Gastrocnemius medialis (tissue), 4 donors: ENCODE measurements around the gene MAT1A. TPM values are rescaled to one million over a fixed set of nuclear protein-coding genes. Genes with fewer than 3 reads are reported as not detected.

Experiments
- ATAC-seq, 2 donors: fragments of 150-250 bp; one replicate each; pipeline ENCODE4 v1.9.1; 2016
- DNase-seq, 2 donors: peaks; one replicate each; pipeline ENCODE4 v3.0.0-alpha.2; 2019
- H3K27ac ChIP-seq, 4 donors: fragments of 200-600 bp; sonication (generic); 1 replicate in 1 of 4; 2 replicates in 3 of 4; pipeline ENCODE4 v1.5.1; 2016 to 2018; ENCODE audit warnings: mild to moderate bottlenecking in 2 of 4, moderate library complexity in 1 of 4
- H3K27me3 ChIP-seq, 3 donors: fragments of 200-600 bp; sonication (generic) in 2 of 3; 1 replicate in 1 of 3; 2 replicates in 2 of 3; pipeline versions ENCODE4 v1.5.1 to v1.6.0; 2016 to 2019; ENCODE audit warnings: mild to moderate bottlenecking in 1 of 3, moderate library complexity in 1 of 3
- H3K36me3 ChIP-seq, 2 donors: fragments of 200-600 bp; sonication (generic) in 1 of 2; one replicate each; pipeline ENCODE4 v1.5.1; 2017 to 2018
- H3K4me1 ChIP-seq, 2 donors: fragments of 200-600 bp; sonication (generic) in 1 of 2; one replicate each; pipeline ENCODE4 v1.5.1; 2016 to 2017; ENCODE audit warnings: mild to moderate bottlenecking in 2 of 2
- H3K4me3 ChIP-seq, 4 donors: fragments of 200-600 bp; sonication (generic) in 3 of 4; 1 replicate in 1 of 4; 2 replicates in 3 of 4; pipeline ENCODE4 v1.5.1; 2016 to 2019; ENCODE audit warnings: mild to moderate bottlenecking in 2 of 4
- H3K9me3 ChIP-seq, 3 donors: fragments of 200-600 bp; sonication (generic) in 2 of 3; 1 replicate in 1 of 3; 2 replicates in 2 of 3; pipeline ENCODE4 v1.5.1; 2016 to 2019
- CTCF ChIP-seq, 5 experiments: fragments of 450-650 bp in 3 of 5; fragments of 200-600 bp in 2 of 5; sonication (generic) in 2 of 5; IDR thresholded peaks in 4 of 5; conservative IDR thresholded peaks in 1 of 5; 1 replicate in 4 of 5; 2 replicates in 1 of 5; pipeline ENCODE4 v1.5.1; 2016 to 2019; ENCODE audit warnings: antibody characterized with exemption in 5 of 5, mild to moderate bottlenecking in 3 of 5, moderate library complexity in 3 of 5
- POLR2A ChIP-seq, 2 donors: fragments of 450-650 bp; IDR thresholded peaks; one replicate each; pipeline ENCODE4 v1.6.1; 2017; ENCODE audit warnings: antibody characterized with exemption in 2 of 2, mild to moderate bottlenecking in 2 of 2, moderate library complexity in 2 of 2
- in situ Hi-C, 4 donors: fragments of 200-750 bp; cut with MboI; loops; one replicate each; pipeline versions ENCODE4 v1.15.0 to v1.8.0; 2017; ENCODE audit warnings: low sequenced_read_pairs in 4 of 4
- intact Hi-C: fragments of 100-400 bp; cut with DNase I; formaldehyde crosslinking; loops from one replicate; pipeline ENCODE4 v1.15.1; 2023; ENCODE audit warnings: low total_unique reads
- total RNA-seq, 4 donors: library from RNA; depleted of rRNA; stranded (reverse); fragments of >200 nt; gene quantifications; one replicate each; pipeline versions ENCODE4 v1.1.0 to v1.2.3, GENCODE V29; 2016

Gene MAT1A
- total RNA-seq, 4 donors from 2014 or later: 1.3 to 1.8 TPM; not detected in 2

GRCh38 chr10:80323311-80323710, 33.9 kb upstream of the MAT1A start:
- no peaks in the 10 kb centered on the region for H3K4me1 ChIP-seq
- no peaks in the 10 kb centered on the region for H3K27me3 ChIP-seq
- no peak overlapping the region for H3K27ac ChIP-seq
- H3K4me3 ChIP-seq: no peak overlapping the region
- intact Hi-C loops: no loop called here
- ATAC-seq (no peak), DNase-seq (no peak)
- no peak for TF ChIP-seq CTCF (IDR thresholded peaks at IDR 0.05 in 4 of 5, conservative IDR thresholded peaks at IDR 0.05 in 1 of 5)
- TF ChIP-seq POLR2A (IDR thresholded peaks at IDR 0.05): no peak
- in situ Hi-C loops: no loop called here
- H3K9me3 ChIP-seq: no peaks in the 10 kb centered on the region
- no peaks in the 10 kb centered on the region for H3K36me3 ChIP-seq

GRCh38 chr10:80322711-80323110, 33.3 kb upstream of the MAT1A start:
- Histone ChIP-seq H3K9me3 (no peaks in the 10 kb centered on the region), H3K4me1 (no peaks in the 10 kb centered on the region), H3K27ac (no peak overlapping the region), H3K27me3 (no peaks in the 10 kb centered on the region), H3K36me3 (no peaks in the 10 kb centered on the region), H3K4me3 (no peak overlapping the region)
- no peak for DNase-seq
- intact Hi-C loops: no loop called here
- no peak for TF ChIP-seq CTCF (IDR thresholded peaks at IDR 0.05 in 4 of 5, conservative IDR thresholded peaks at IDR 0.05 in 1 of 5)
- no peak for TF ChIP-seq POLR2A (IDR thresholded peaks at IDR 0.05)
- no peak for ATAC-seq
- in situ Hi-C loops: no loop called here

DNA sequence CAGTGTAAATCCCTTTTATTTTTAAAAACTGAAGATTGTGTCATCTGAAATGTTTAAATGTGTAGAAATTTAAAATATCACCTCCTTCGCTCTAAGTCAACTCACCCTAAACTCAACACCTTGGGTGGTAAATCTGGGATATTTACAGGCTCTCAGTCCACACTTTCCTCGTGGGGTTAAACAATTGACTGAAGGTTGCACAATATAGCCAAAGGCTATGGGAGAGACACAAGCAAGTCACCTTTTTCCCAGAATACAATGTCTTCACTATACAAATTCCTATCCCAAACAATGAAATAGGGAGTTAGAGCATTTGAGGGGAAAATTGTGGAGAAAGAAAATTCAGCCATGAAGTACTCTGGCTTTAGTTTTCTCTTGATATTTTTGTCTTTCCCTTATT, 32.7 kb upstream of the MAT1A start:
- Histone ChIP-seq H3K27ac (no peak overlapping the region), H3K27me3 (no peaks in the 10 kb centered on the region), H3K4me3 (no peak overlapping the region), H3K9me3 (no peaks in the 10 kb centered on the region), H3K36me3 (no peaks in the 10 kb centered on the region), H3K4me1 (no peaks in the 10 kb centered on the region)
- intact Hi-C loops (no loop called here), in situ Hi-C loops (no loop called here)
- TF ChIP-seq CTCF (IDR thresholded peaks at IDR 0.05 in 4 of 5, conservative IDR thresholded peaks at IDR 0.05 in 1 of 5): no peak
- no peak for TF ChIP-seq POLR2A (IDR thresholded peaks at IDR 0.05)
- DNase-seq (no peak), ATAC-seq (no peak)

- H3K36me3 ChIP-seq: no peaks in the 10 kb centered on the region
- DNase-seq: no peak
- H3K9me3 ChIP-seq: no peaks in the 10 kb centered on the region
- no peaks in the 10 kb centered on the region for H3K27me3 ChIP-seq
- ATAC-seq: no peak
- H3K4me1 ChIP-seq: no peaks in the 10 kb centered on the region
- no peak overlapping the region for H3K4me3 ChIP-seq
- intact Hi-C loops (no loop called here), in situ Hi-C loops (no loop called here)
- TF ChIP-seq POLR2A (IDR thresholded peaks at IDR 0.05) (no peak), CTCF (IDR thresholded peaks at IDR 0.05 in 4 of 5, conservative IDR thresholded peaks at IDR 0.05 in 1 of 5) (no peak)
- H3K27ac ChIP-seq: no peak overlapping the region
Measured at GRCh38 chr10:80321183-80321582, 31.7 kb upstream of the MAT1A start.

DNA sequence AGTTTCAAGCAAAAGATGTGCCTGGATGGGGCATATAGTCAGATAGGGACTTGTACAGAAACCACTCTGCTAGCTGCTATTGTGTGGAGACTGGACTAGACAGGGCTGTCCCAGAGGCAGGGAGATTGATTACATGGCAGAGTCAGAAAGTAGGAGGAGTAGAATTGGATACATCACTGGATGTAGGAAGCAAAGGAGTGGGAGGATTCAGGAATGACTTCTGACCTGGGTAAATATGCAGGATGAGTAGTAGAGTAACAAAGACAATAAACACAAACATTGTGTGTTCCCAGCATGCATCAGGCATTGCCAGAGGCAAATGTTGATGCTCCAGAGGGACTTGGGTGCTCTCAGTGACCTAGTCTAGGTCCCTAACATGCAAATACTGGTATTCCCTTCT, 30.9 kb upstream of the MAT1A start:
- intact Hi-C loops (no loop called here), in situ Hi-C loops (no loop called here)
- no peaks in the 10 kb centered on the region for H3K9me3 ChIP-seq
- H3K4me3 ChIP-seq: no peak overlapping the region
- H3K27ac ChIP-seq: no peak overlapping the region
- TF ChIP-seq POLR2A (IDR thresholded peaks at IDR 0.05) (no peak), CTCF (IDR thresholded peaks at IDR 0.05 in 4 of 5, conservative IDR thresholded peaks at IDR 0.05 in 1 of 5) (no peak)
- no peaks in the 10 kb centered on the region for H3K27me3 ChIP-seq
- ATAC-seq: no peak
- H3K4me1 ChIP-seq: no peaks in the 10 kb centered on the region
- no peaks in the 10 kb centered on the region for H3K36me3 ChIP-seq
- DNase-seq: no peak
